Measurements from ENCODE around the gene SLC6A12.
"Not testable (repeated sequence)": the region's sequence is repeated elsewhere in the genome, so short reads cannot be mapped to it uniquely, and the experiment has no call there.

The SLC6A12 gene

DNA sequence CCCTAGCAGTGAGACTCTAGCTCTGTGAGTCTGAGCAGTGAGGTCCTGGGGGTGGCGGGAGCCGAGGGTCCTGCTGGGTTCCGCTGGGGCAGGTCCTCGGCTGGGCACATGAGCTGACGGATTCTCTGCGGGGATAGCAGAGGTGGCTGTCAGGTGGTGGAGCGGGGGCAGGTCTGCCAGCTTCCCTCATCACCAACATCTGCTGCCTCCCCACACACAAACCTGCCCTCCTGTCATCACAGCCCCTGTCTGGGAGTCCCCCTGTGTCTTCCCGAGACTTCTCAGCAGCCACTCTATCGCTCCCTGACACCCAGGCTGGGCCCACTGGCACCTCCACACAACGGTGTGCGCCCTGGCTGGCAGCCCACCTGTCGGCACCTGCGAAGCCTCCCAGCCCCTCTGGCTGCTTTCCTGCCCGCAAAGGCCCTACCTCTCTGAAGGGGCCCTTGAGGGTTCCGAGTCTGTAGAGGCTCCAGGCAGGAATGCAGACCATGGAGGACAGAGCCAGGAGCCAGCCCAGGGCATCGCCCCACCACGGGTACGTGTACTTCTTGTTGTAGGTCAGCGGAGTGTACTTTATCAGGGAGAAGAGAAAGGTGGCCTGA lies 7.1 kb upstream of the SLC6A12 start:
- no peaks in the 10 kb centered on the region for H3K4me1 ChIP-seq (ENCODE audit: control insufficient read depth, insufficient read depth, low read length)
- no peaks in the 10 kb centered on the region for H3K27me3 ChIP-seq (ENCODE audit: control insufficient read depth, insufficient read depth, low read length)
- H3K4me3 ChIP-seq (ENCODE audit: low read length), result no peak overlapping the region
- no peak overlapping the region for H3K9ac ChIP-seq (ENCODE audit: low read length)
- H3K27ac ChIP-seq (ENCODE audit: low read depth, low read length), result no peak overlapping the region
- no peaks in the 10 kb centered on the region for H3K36me3 ChIP-seq (ENCODE audit: control insufficient read depth, insufficient read depth, low read length)

DNA sequence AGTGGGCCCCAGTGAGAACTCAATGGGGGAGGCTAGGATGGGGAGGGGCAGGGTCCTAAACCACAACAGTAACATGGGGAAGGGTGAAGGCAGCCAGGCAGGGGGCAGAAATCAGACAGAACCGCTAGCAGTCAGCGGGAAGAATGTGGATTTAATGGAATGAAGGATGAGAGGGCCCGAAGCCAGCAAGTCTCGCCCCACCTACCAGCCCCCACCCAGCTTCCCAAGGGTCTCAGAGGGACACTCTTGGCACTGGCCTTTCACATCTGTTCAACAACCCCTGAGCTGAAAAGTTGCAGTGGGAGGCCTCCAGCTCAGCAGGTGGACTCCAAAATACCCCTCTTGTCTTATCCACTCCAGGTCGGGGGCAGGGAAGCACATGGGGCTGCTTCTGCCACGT lies 6.5 kb upstream of the SLC6A12 start:
- H3K27ac ChIP-seq (ENCODE audit: low read depth, low read length), result no peak overlapping the region
- H3K36me3 ChIP-seq (ENCODE audit: control insufficient read depth, insufficient read depth, low read length), result no peaks in the 10 kb centered on the region
- H3K4me3 ChIP-seq (ENCODE audit: low read length), result no peak overlapping the region
- H3K4me1 ChIP-seq (ENCODE audit: control insufficient read depth, insufficient read depth, low read length), result no peaks in the 10 kb centered on the region
- H3K9ac ChIP-seq (ENCODE audit: low read length), result no peak overlapping the region
- H3K27me3 ChIP-seq (ENCODE audit: control insufficient read depth, insufficient read depth, low read length), result no peaks in the 10 kb centered on the region

DNA sequence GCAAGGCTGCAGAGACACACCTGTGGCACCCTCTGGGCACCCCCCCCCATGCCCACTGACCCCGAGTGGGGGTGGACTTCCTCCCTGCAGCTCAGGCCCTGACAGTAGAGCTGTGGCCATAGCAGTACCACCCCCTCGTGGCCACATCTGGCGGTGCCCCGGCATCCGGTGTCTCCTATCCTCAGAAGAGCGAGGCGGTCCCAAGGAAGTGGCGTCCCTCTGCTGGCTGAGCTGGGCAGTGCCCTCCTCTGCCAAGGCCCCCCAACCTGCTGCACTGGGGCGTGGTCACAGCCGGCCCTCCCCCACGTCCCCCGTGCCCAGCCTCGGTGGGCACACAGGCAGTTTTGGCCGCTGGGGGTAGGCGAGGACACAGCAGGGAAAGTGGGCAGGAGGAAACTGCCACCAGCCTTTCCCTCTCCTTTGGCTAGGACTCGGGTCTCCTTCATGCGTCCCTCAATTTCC lies 6.0 kb upstream of the SLC6A12 start:
- no peak overlapping the region for H3K27ac ChIP-seq (ENCODE audit: low read depth, low read length)
- no peaks in the 10 kb centered on the region for H3K36me3 ChIP-seq (ENCODE audit: control insufficient read depth, insufficient read depth, low read length)
- H3K27me3 ChIP-seq (ENCODE audit: control insufficient read depth, insufficient read depth, low read length), result no peaks in the 10 kb centered on the region
- H3K4me1 ChIP-seq (ENCODE audit: control insufficient read depth, insufficient read depth, low read length), result no peaks in the 10 kb centered on the region
- H3K9ac ChIP-seq (ENCODE audit: low read length), result no peak overlapping the region
- H3K4me3 ChIP-seq (ENCODE audit: low read length), result no peak overlapping the region

DNA sequence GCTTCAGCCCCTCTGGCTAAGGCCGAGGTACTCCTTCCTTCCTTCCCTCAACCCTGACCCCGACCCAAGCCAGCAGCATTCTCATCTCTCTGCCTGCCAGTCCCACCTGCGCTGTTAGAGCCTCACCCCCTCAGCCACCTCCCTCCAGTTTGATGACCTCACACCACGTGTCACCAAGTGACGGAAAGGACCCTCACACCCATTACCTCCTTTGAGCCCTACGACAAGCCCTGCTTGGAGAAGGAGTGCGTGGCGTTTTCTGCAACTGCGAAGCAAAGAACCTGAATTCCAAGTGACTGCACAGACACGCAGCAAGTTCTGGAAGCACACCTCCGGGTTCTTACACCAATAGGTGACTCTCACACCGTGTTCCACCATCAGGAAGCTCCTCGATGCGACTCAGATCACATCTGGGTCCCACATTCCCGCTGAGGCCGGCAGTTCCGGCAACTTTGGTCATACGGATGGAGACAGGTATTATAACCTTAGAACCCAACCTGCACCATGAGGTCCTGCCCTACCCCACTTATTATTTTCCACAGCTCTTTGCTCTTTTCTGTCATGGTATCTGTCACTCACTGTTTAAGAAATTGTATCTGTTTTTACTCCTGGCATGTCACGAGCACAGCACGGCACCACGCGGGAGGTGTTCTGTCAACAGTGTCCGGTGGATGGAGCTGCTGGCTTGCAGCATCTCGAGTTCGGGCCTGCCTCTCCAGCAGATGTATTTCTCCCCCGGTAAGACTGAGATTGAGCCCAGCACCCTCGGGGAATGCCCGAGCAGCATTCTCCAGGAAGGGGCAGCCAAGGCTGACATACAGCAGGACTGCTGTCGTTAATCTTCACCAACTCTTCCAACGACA lies 5.0 kb upstream of the SLC6A12 start:
- Histone ChIP-seq H3K36me3 (ENCODE audit: control insufficient read depth, insufficient read depth, low read length) (no peaks in the 10 kb centered on the region), H3K9ac (ENCODE audit: low read length) (no peak overlapping the region), H3K4me1 (ENCODE audit: control insufficient read depth, insufficient read depth, low read length) (no peaks in the 10 kb centered on the region), H3K4me3 (ENCODE audit: low read length) (no peak overlapping the region), H3K27ac (ENCODE audit: low read depth, low read length) (no peak overlapping the region), H3K27me3 (ENCODE audit: control insufficient read depth, insufficient read depth, low read length) (peaks cover 2% of the 10 kb centered on the region)

DNA sequence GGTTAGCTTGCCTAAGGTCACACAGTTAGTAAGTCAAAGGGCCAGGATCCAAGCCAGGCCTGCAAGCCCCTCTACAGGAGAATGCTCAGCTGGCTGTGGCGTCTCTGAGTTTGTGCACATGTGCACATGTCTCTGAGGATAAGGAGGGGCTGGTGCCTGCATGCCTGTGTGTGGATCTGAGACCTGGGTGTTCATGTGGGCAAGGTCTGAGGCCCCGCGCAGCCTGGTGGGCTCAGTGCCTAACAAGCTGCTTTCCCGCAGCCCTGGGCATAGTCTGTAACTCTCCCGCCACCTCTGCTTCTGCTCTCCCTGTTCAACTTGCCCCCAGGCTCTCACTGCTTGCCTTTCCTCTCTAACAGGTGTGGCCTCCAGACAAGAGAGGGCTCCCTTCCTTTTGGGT lies 4.3 kb upstream of the SLC6A12 start:
- Histone ChIP-seq H3K4me3 (ENCODE audit: low read length) (no peak overlapping the region), H3K9ac (ENCODE audit: low read length) (no peak overlapping the region), H3K27ac (ENCODE audit: low read depth, low read length) (no peak overlapping the region), H3K4me1 (ENCODE audit: control insufficient read depth, insufficient read depth, low read length) (no peaks in the 10 kb centered on the region), H3K27me3 (ENCODE audit: control insufficient read depth, insufficient read depth, low read length) (peaks cover 2% of the 10 kb centered on the region), H3K36me3 (ENCODE audit: control insufficient read depth, insufficient read depth, low read length) (no peaks in the 10 kb centered on the region)

DNA sequence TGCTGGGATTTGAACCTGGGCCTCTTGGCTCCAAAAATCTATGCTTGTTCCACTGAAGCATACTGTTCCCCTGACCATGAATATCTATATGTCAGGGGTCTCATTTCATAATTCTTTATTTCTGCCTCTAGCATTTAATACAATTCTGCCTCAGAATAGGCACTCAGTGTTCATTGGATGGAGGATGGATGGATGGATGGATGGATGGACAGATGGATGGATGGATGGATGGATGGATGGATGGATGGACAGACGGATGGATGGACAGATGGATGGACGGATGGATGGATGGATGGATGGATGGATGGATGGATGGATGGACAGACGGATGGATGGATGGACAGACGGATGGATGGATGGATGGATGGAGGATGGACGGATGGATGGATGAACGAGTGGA lies 3.1 kb upstream of the SLC6A12 start:
- H3K27ac ChIP-seq (ENCODE audit: low read depth, low read length); H3K4me3 ChIP-seq (ENCODE audit: low read length); H3K9ac ChIP-seq (ENCODE audit: low read length); H3K27me3 ChIP-seq (ENCODE audit: control insufficient read depth, insufficient read depth, low read length); H3K36me3 ChIP-seq (ENCODE audit: control insufficient read depth, insufficient read depth, low read length); H3K4me1 ChIP-seq (ENCODE audit: control insufficient read depth, insufficient read depth, low read length): not testable (repeated sequence)

DNA sequence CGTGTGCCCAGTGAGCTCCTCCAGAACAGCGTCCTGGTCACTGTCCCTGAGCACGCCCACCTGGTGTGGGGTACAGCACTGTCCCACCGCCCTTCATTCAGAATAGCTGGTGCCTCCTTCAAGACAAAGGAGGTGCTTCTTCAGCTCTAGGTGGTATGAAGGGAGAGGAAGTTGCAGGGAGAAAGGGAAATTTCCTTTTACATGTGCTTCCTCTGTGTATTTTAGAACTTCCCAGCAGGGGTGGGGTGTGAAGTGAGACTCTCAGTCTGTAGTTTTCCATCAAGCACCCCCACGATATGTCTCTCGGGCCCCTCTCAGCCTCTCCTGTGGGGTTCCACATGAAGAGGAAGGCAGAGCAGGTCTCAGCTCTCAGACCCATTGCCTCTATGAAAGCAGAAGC lies 1.2 kb upstream of the SLC6A12 start:
- no peak overlapping the region for H3K4me3 ChIP-seq (ENCODE audit: low read length)
- no peak overlapping the region for H3K9ac ChIP-seq (ENCODE audit: low read length)
- no peak overlapping the region for H3K27ac ChIP-seq (ENCODE audit: low read depth, low read length)
- no peaks in the 10 kb centered on the region for H3K4me1 ChIP-seq (ENCODE audit: control insufficient read depth, insufficient read depth, low read length)
- peaks cover 2% of the 10 kb centered on the region for H3K27me3 ChIP-seq (ENCODE audit: control insufficient read depth, insufficient read depth, low read length)
- no peaks in the 10 kb centered on the region for H3K36me3 ChIP-seq (ENCODE audit: control insufficient read depth, insufficient read depth, low read length)

DNA sequence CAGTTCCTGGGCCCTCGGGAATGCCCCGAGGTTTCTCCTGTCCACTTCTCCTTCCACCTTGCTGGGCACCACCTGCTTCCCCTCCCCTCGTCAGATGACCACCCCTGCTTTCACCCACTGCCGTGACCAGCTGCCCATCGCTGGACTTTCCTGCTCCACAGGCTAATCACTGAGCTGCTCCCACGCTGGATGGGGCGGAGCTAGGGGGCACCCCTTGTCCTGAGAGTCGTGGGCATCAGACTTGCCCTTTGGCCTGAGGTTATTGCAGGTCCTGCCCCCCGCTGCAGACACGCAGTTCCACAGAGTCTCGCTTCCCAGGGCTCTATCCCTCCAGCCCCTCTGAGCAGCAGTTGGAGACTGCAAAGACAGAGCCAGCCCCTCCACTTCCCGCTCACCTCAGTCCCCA lies 427 bp downstream of the SLC6A12 start:
- Histone ChIP-seq H3K27ac (ENCODE audit: low read depth, low read length) (no peak overlapping the region), H3K9ac (ENCODE audit: low read length) (no peak overlapping the region)

DNA sequence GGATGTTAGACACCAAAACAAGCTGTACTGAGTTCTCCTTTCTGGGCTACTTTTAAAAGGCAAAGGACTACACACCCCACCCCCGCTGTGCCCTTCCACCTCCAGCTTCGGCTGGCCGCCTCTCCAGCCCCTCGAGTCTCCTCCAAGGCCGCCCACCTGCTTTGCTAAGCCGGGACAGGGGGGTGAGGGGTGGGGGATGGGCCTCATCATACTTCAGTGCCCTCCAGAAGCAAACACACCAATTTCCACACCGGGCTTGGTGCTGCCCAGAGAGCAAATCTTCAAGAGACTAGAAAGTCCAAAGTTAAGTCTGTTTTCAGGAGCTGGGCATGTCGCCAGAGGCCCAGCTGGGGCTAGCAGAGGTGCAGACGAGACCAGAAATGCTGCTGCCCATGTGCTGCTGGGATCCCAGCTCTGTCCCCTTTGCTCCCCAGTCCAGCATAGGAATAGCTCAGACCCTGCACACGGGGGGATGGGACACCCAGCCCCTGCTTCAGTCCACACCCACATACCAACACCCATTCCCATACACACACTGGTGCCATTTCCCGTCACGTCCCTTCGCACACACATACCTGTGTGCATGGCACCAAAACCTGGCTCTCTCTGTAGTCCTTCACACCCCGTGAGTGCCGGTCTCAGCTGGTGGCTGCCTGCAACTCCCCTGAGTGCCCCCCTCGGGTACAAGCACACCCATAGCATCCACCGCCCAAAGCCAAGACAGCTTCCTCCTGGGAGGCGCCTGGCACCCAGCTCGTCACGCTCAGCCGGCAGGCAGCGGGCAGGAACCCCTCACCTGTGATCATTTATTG lies 1.0 kb downstream of the SLC6A12 start:
- no peaks in the 10 kb centered on the region for H3K36me3 ChIP-seq (ENCODE audit: control insufficient read depth, insufficient read depth, low read length)
- no peak overlapping the region for H3K4me3 ChIP-seq (ENCODE audit: low read length)
- H3K4me1 ChIP-seq (ENCODE audit: control insufficient read depth, insufficient read depth, low read length), result no peaks in the 10 kb centered on the region
- peaks cover 4% of the 10 kb centered on the region for H3K27me3 ChIP-seq (ENCODE audit: control insufficient read depth, insufficient read depth, low read length)
- no peak overlapping the region for H3K9ac ChIP-seq (ENCODE audit: low read length)
- H3K27ac ChIP-seq (ENCODE audit: low read depth, low read length), result no peak overlapping the region

More for the DNA sequence above, 427 bp downstream of the SLC6A12 start:
- Histone ChIP-seq H3K4me1 (ENCODE audit: control insufficient read depth, insufficient read depth, low read length) (no peaks in the 10 kb centered on the region), H3K36me3 (ENCODE audit: control insufficient read depth, insufficient read depth, low read length) (no peaks in the 10 kb centered on the region), H3K27me3 (ENCODE audit: control insufficient read depth, insufficient read depth, low read length) (peaks cover 4% of the 10 kb centered on the region), H3K4me3 (ENCODE audit: low read length) (no peak overlapping the region)

DNA sequence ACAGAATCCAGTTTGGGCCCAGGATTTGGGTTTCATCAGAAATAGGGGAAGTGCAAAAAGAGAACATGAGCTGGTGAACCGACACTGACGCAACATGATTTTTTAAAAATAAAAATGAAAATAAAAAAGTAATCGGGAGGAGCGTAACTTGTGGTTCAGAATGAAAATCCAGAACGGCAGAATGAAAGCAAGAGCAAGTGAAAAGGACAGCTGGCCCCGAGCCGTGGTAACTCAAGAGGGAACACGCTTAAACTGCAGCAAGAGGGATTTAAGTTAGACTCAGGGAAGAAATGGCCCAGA lies 1.6 kb downstream of the SLC6A12 start:
- Histone ChIP-seq H3K36me3 (ENCODE audit: control insufficient read depth, insufficient read depth, low read length) (no peaks in the 10 kb centered on the region), H3K9ac (ENCODE audit: low read length) (no peak overlapping the region), H3K27ac (ENCODE audit: low read depth, low read length) (no peak overlapping the region), H3K27me3 (ENCODE audit: control insufficient read depth, insufficient read depth, low read length) (peaks cover 4% of the 10 kb centered on the region), H3K4me1 (ENCODE audit: control insufficient read depth, insufficient read depth, low read length) (no peaks in the 10 kb centered on the region), H3K4me3 (ENCODE audit: low read length) (no peak overlapping the region)

DNA sequence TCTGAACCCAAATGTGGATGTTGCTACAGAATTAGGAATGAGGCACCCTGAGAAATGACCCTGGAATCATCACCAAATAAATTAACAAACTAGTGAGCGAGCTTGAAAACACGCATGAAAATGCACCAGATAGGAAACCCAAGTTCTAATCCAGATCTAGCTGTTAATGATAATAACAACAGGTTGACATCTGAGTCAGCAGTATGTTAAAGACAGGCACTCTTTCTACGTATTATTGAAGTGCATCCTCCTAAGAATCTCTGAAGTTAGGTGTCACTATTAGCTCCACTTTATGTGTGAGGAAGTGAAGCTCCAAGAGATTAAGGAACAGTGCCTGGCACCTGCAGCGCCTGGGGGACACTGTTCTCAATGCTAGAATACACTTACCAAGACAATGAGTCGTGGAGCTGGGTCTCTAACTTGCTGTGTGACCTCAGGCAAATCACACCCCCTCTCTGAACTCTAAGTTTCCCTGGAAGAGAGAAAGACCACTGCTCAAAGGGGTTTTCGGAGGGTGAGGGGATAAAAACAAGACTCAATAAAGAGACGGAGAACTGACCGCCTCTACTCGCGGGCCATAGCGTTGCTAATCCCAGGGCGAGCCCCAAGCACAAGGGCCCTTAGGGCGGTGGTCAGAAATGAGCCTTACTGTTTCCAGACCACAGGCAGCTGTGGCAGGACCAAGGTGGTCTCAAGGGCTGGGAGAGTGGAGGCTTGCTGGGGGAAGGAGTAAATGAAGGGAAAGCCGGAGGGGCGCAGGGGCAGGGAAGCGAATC lies 2.1 kb downstream of the SLC6A12 start:
- Histone ChIP-seq H3K4me1 (ENCODE audit: control insufficient read depth, insufficient read depth, low read length) (no peaks in the 10 kb centered on the region), H3K27me3 (ENCODE audit: control insufficient read depth, insufficient read depth, low read length) (peaks cover 4% of the 10 kb centered on the region), H3K27ac (ENCODE audit: low read depth, low read length) (no peak overlapping the region), H3K9ac (ENCODE audit: low read length) (no peak overlapping the region), H3K4me3 (ENCODE audit: low read length) (no peak overlapping the region), H3K36me3 (ENCODE audit: control insufficient read depth, insufficient read depth, low read length) (no peaks in the 10 kb centered on the region)

DNA sequence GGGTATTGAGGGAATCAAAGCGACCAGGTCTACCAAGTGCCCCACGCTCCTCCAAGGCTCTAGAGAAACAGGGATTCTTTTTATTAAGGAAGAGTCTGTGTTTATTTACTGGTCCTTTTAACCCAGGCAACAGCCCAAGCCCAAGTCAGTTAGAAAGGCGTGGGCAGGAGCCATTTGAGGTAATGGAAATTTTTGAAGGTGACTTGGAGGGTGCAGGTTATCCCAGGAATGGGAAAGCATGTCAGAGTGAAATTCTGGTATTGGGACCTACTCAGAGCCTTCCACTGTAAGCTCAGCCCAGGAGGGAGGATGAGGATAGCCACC lies 2.9 kb downstream of the SLC6A12 start:
- Histone ChIP-seq H3K36me3 (ENCODE audit: control insufficient read depth, insufficient read depth, low read length) (no peaks in the 10 kb centered on the region), H3K4me3 (ENCODE audit: low read length) (no peak overlapping the region), H3K4me1 (ENCODE audit: control insufficient read depth, insufficient read depth, low read length) (no peaks in the 10 kb centered on the region), H3K27ac (ENCODE audit: low read depth, low read length) (no peak overlapping the region), H3K27me3 (ENCODE audit: control insufficient read depth, insufficient read depth, low read length) (peaks cover 4% of the 10 kb centered on the region), H3K9ac (ENCODE audit: low read length) (no peak overlapping the region)
